GM12874 (cell line): Measurements from ENCODE around the gene RASGEF1C.

Experiments
- CTCF ChIP-seq: IDR thresholded peaks from 2 replicates; pipeline ENCODE4 v1.5.1; 2011; ENCODE audit warnings: low read depth, mild to moderate bottlenecking, control low read depth, low read length, moderate library complexity; ENCODE audit not compliant: insufficient read depth

Gene RASGEF1C

DNA sequence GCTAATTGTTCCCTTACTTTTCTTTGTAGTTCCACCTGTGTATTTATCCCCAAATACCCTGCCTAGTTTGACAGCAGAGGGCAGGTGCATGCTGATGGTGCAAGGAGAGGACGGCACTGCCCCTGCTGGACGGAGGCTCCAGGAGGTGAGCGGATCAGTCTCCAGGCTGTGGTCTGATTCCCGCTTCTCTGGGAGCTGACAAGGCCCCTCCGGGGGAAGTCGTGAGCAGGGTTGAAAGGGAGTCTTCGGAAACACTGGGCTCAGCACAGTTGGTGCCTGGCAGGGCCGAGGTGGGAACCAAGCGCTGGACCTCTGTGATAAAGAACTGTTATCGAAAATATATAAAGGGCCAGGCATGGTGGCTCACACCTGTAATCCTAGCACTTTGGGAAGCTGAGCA lies 52.9 kb downstream of the RASGEF1C start:
- no peak for TF ChIP-seq CTCF

DNA sequence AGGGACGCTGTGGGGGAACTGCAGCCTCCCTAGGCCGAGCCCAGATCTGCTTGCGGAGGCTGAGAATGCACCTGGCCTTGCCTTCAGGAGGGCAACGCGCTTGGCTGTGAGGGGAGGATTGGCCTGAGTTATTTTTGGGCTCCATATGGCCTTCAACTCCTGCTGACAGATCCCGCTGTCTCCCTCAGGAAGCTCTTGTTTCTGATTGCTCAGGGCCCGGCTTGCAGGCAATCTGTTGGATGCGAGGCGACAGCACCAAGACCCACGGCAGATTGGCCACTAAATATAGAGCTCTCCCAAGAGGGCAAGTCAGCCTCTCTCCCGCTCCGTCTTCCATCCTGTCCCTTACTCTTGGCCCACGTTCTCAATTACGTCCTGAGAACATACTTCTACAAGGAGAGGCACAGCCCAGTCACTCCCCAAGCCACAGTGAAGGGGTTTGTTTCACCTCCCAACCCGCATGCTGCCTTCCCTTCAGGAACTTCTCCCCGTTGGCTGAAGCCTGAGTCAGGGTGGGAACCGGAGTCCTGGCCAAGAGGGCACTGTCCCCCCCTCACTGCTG lies 53.6 kb downstream of the RASGEF1C start:
- no peak for TF ChIP-seq CTCF

DNA sequence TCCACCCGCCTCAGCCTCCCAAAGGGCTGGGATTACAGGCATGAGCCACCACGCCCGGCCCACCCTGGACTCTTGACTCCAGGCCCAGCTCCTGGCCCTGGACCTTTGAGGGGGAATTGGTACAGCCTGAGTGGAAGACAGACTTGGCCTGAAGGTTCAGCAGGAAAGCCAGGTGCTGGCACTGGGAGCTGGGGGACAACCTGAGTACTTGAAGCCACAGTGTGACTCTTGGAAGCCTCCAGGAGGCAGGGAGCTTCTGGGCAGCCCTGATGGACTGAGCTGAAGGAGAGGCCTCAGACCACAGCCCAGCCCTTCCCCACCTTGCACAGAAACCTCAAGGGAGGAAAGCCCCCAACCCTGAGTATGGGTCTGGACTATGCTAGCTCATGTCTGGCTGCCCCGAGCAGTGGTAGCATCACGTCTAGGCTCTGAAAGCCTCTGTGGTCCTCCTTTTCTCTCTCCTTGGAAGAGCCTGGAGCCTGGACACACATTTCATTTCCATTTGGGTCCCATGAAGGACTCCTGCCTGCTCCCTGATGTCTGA lies 54.1 kb downstream of the RASGEF1C start:
- no peak for TF ChIP-seq CTCF

GRCh38 chr5:180153991-180154390 lies 55.0 kb downstream of the RASGEF1C start:
- TF ChIP-seq CTCF, result no peak

GRCh38 chr5:180153099-180153498 lies 55.9 kb downstream of the RASGEF1C start:
- no peak for TF ChIP-seq CTCF

- TF ChIP-seq CTCF, result no peak
These were observed 65.2 kb downstream of the RASGEF1C start for GRCh38 chr5:180143656-180144364.

DNA sequence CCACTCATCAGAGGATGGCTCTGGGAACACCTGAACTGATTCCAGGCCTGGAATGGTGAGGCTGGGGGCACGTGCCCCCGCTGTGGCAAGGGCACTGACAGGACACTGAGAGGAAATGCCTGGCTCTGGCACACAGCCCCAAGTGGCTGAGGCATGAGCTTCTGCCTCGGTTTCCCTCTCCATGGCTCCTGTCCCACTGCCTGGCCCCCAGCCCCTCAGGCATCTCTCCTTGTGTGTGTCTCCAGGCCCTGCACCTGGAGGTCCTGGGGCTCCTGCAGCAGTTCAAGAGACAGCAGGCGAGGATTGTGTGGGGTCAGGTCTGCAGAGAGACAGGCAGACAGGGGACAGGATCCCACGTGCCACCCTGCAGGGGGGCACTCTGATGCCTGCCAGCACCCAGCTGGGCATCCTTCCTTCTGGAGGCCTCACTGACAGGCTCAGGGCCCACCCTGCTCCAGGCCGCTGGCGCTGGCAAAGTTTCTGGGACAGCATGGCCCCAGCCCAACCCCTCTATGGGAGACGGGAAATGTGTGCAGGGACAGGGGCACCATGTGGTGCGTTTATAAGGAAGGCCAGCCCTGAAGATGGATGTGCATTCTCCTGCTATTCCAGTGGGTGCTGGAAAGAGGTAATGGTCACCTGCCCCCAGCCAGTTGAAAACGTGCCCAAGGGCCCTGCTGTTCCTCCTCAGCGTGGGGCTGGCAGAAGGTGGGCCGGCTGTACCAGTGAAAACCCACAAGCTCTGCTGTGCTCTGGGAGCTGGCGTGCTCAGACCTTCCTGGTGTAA lies 66.0 kb downstream of the RASGEF1C start:
- no peak for TF ChIP-seq CTCF
